ENCODE results near the gene ZNF664.

GRCh38 chr12:123936956-123937706 lies 35.9 kb upstream of the ZNF664 start:
- TF ChIP-seq CTCF (IDR thresholded peaks at IDR 0.05): no peak
- TF ChIP-seq EZH2 (IDR thresholded peaks at IDR 0.05; ENCODE audit: borderline replicate concordance, insufficient read depth, low read depth, low read length, poor library complexity, severe bottlenecking): no peak
